GM23338 (cell line): Measurements from ENCODE around the gene MTX2. TPM values are rescaled to one million over a fixed set of nuclear protein-coding genes. Genes with fewer than 3 reads are reported as not detected.

Experiments used
- ATAC-seq: fragments of 200-7000 bp; cut with Tn5 transposase; 3 replicates; pipeline ENCODE4 v1.9.1; 2020
- DNase-seq: peaks from one replicate; pipeline ENCODE4 v3.0.0-alpha.2; 2015; ENCODE audit warnings: low spot score
- H2AFZ ChIP-seq: fragments of 200-600 bp; sonication (generic); 2 replicates; pipeline ENCODE4 v1.8.0; 2016; ENCODE audit warnings: antibody characterized with exemption, mild to moderate bottlenecking, moderate library complexity
- H3F3A ChIP-seq: fragments of 200-600 bp; sonication (generic); replicated peaks from 2 replicates; pipeline ENCODE4 v1.8.0; 2017; ENCODE audit warnings: antibody characterized with exemption, mixed run types, low read depth
- H3K27ac ChIP-seq: fragments of 200-600 bp; sonication (generic); 2 replicates; pipeline ENCODE4 v1.6.1; 2016; ENCODE audit warnings: low read depth
- H3K27me3 ChIP-seq: fragments of 200-600 bp; sonication (generic); 2 replicates; pipeline ENCODE4 v1.8.0; 2016; ENCODE audit warnings: mild to moderate bottlenecking, mixed run types, moderate library complexity; ENCODE audit not compliant: insufficient read depth
- H3K36me3 ChIP-seq: fragments of 200-600 bp; sonication (generic); 2 replicates; pipeline ENCODE4 v1.8.0; 2016; ENCODE audit warnings: mild to moderate bottlenecking; ENCODE audit not compliant: insufficient read depth
- H3K4me1 ChIP-seq: fragments of 200-600 bp; sonication (generic); 2 replicates; pipeline ENCODE4 v1.8.0; 2016; ENCODE audit warnings: mild to moderate bottlenecking, moderate library complexity; ENCODE audit not compliant: insufficient read depth
- H3K4me2 ChIP-seq: fragments of 200-600 bp; sonication (generic); 2 replicates; pipeline ENCODE4 v1.7.1; 2017; ENCODE audit warnings: mixed run types
- H3K4me3 ChIP-seq: fragments of 200-600 bp; sonication (generic); 2 replicates; pipeline ENCODE4 v1.6.1; 2016; ENCODE audit warnings: mixed run types
- H3K79me2 ChIP-seq: fragments of 200-600 bp; sonication (generic); replicated peaks from 2 replicates; pipeline ENCODE4 v1.8.0; 2017; ENCODE audit warnings: mild to moderate bottlenecking; ENCODE audit not compliant: insufficient read depth
- H3K9me2 ChIP-seq: fragments of 200-600 bp; sonication (generic); 2 replicates; pipeline ENCODE4 v1.8.0; 2017; ENCODE audit not compliant: insufficient read depth
- H4K20me1 ChIP-seq: fragments of 200-600 bp; sonication (generic); replicated peaks from 2 replicates; pipeline ENCODE4 v1.8.0; 2017; ENCODE audit warnings: mild to moderate bottlenecking; ENCODE audit not compliant: insufficient read depth
- H3K27ac Mint-ChIP-seq: 2 replicates; pipeline ENCODE4 v1.8.0; 2020; ENCODE audit warnings: inconsistent platforms, mild to moderate bottlenecking, moderate library complexity, mixed read lengths
- H3K27me3 Mint-ChIP-seq: 3 replicates; pipeline ENCODE4 v1.8.0; 2022; ENCODE audit warnings: low read depth, mild to moderate bottlenecking, moderate library complexity, mixed read lengths, inconsistent platforms; ENCODE audit not compliant: insufficient read depth, poor library complexity
- H3K36me3 Mint-ChIP-seq: 3 replicates; pipeline ENCODE4 v1.8.0; 2021; ENCODE audit warnings: low read depth, mild to moderate bottlenecking, inconsistent platforms, moderate library complexity, mixed read lengths
- H3K4me1 Mint-ChIP-seq: 3 replicates; pipeline ENCODE4 v1.8.0; 2020; ENCODE audit warnings: mild to moderate bottlenecking, inconsistent platforms, mixed read lengths
- H3K4me3 Mint-ChIP-seq: 3 replicates; pipeline ENCODE4 v1.8.0; 2021; ENCODE audit warnings: moderate library complexity, mild to moderate bottlenecking, inconsistent platforms, mixed read lengths
- H3K9me3 Mint-ChIP-seq: 3 replicates; pipeline ENCODE4 v1.8.0; 2020; ENCODE audit warnings: moderate library complexity, mild to moderate bottlenecking, inconsistent platforms, mixed read lengths
- CREB1 ChIP-seq: fragments of 250-450 bp; sonication (Bioruptor Pico); IDR thresholded peaks from 2 replicates; pipeline ENCODE4 v1.5.0; 2020; ENCODE audit warnings: low read depth, mild to moderate bottlenecking, moderate library complexity
- CTCF ChIP-seq, 2 experiments: fragments of 200-600 bp in 1 of 2; sonication (generic) in 1 of 2; conservative IDR thresholded peaks; 2 replicates each; pipeline versions ENCODE4 v1.5.1 to v1.6.1; 2016 to 2017; ENCODE audit warnings: antibody characterized with exemption in 2 of 2, low read depth in 2 of 2, mild to moderate bottlenecking in 2 of 2, moderate library complexity in 1 of 2
- ETS1 ChIP-seq: IDR thresholded peaks from 2 replicates; pipeline ENCODE4 v1.6.1; 2016; ENCODE audit warnings: antibody characterized with exemption
- EZH2 ChIP-seq: fragments of 200-600 bp; sonication (generic); IDR thresholded peaks from one replicate; pipeline ENCODE4 v1.8.0; 2017; ENCODE audit warnings: antibody characterized with exemption, mild to moderate bottlenecking, low read depth; ENCODE audit not compliant: unreplicated experiment
- NANOG ChIP-seq: IDR thresholded peaks from 2 replicates; pipeline ENCODE4 v1.6.1; 2016; ENCODE audit warnings: antibody characterized with exemption, borderline replicate concordance
- POLR2AphosphoS5 ChIP-seq: IDR thresholded peaks from 2 replicates; pipeline ENCODE4 v1.6.1; 2016; ENCODE audit warnings: antibody characterized with exemption, low read depth
- ZNF114 ChIP-seq: fragments of 250-450 bp; sonication (Bioruptor Pico); IDR thresholded peaks from 2 replicates; pipeline ENCODE4 v1.5.0; 2020; ENCODE audit warnings: mild to moderate bottlenecking, moderate library complexity
- ZNF331 ChIP-seq: fragments of 250-450 bp; sonication (Bioruptor Pico); IDR thresholded peaks from 2 replicates; pipeline ENCODE4 v1.5.0; 2020; ENCODE audit warnings: low read depth, mild to moderate bottlenecking, moderate library complexity
- polyA plus RNA-seq: library from polyadenylated mRNA; unstranded; fragments of >200 nt; fragmentation: Nextera tagmentation; extraction: Ambion mirVana; gene quantifications from 2 replicates; pipeline ENCODE4 v1.2.1, GENCODE V29; 2016
- total RNA-seq: library from RNA; depleted of rRNA; stranded (reverse); fragments of >200 nt; shearing (Covaris generic); gene quantifications from 2 replicates; pipeline ENCODE4 v1.2.3, GENCODE V29; 2014
- TF ChIP-seq, protein P1 (sequence below): fragments of 250-450 bp; sonication (Bioruptor Pico); IDR thresholded peaks from 2 replicates; pipeline ENCODE4 v1.5.0; 2020; ENCODE audit warnings: mild to moderate bottlenecking, moderate library complexity

Gene MTX2
- total and polyA plus RNA-seq, 2 experiments from 2014 or later = 37.5 to 81.7 TPM

GRCh38 chr2:176227874-176228273 lies 41.4 kb upstream of the MTX2 start:
- TF ChIP-seq NANOG = no peak
- TF ChIP-seq CTCF (conservative IDR thresholded peaks at IDR 0.05; ENCODE audit: low read depth in 2 of 2) = no peak
- no peak for TF ChIP-seq CREB1 (CRISPR knock-in tag)
- TF ChIP-seq POLR2AphosphoS5 = no peak
- no peak for TF ChIP-seq EZH2
- no peak for TF ChIP-seq ZNF114 (CRISPR knock-in tag)
- TF ChIP-seq ETS1 = no peak
- TF ChIP-seq ZNF331 (CRISPR knock-in tag) = no peak
- H3K9me2 ChIP-seq = no peaks in the 10 kb centered on the region
- Mint-ChIP-seq H3K4me3 (no peak overlapping the region), H3K9me3 (no peaks in the 10 kb centered on the region), H3K27ac (no peak overlapping the region), H3K36me3 (no peaks in the 10 kb centered on the region), H3K4me1 (no peaks in the 10 kb centered on the region), H3K27me3 (peaks cover 2% of the 10 kb centered on the region)
- H3K4me2 ChIP-seq = no peak overlapping the region
- no peak overlapping the region for H3K4me3 ChIP-seq
- H3F3A ChIP-seq = no peaks in the 10 kb centered on the region
- H3K27ac ChIP-seq = no peak overlapping the region
- no peaks in the 10 kb centered on the region for H3K4me1 ChIP-seq
- no peaks in the 10 kb centered on the region for H3K27me3 ChIP-seq
- no peaks in the 10 kb centered on the region; the same call in 1 of the 2 replicates for H4K20me1 ChIP-seq
- no peaks in the 10 kb centered on the region for H3K36me3 ChIP-seq
- no peak for DNase-seq
- H3K79me2 ChIP-seq = no peaks in the 10 kb centered on the region
- no peak for ATAC-seq
- H2AFZ ChIP-seq = no peak overlapping the region

DNA sequence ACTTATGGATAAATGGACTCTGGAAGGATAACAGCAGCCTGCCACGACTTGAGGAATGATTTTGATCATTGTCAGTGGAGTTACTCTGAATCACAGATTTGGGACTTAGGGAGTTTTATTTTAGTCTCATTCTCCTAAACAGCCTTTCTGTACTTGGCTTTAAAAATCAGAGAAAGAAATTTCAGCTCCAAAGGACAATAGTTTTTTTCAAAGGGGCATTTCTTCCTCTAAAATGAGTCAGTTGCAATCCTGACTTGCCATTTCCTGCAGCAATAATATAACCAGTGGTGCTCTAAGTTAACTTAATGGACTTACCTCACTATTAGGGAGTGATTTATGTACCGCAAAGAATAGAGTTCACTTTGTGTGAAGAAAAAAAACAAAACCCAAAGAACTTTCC lies 35.1 kb upstream of the MTX2 start:
- Histone ChIP-seq H3K27me3 (no peaks in the 10 kb centered on the region), H3K79me2 (no peaks in the 10 kb centered on the region), H4K20me1 (no peaks in the 10 kb centered on the region; the same call in 1 of the 2 replicates), H3F3A (no peaks in the 10 kb centered on the region), H3K4me2 (no peak overlapping the region), H3K4me1 (no peaks in the 10 kb centered on the region), H2AFZ (no peak overlapping the region), H3K4me3 (no peak overlapping the region), H3K36me3 (no peaks in the 10 kb centered on the region), H3K9me2 (no peaks in the 10 kb centered on the region), H3K27ac (no peak overlapping the region)
- Mint-ChIP-seq H3K4me3 (no peak overlapping the region), H3K9me3 (no peaks in the 10 kb centered on the region), H3K4me1 (no peaks in the 10 kb centered on the region), H3K27ac (no peak overlapping the region), H3K27me3 (no peaks in the 10 kb centered on the region), H3K36me3 (no peaks in the 10 kb centered on the region)
- ATAC-seq (no peak), DNase-seq (no peak)
- no peak for TF ChIP-seq EZH2
- TF ChIP-seq ETS1 = no peak
- TF ChIP-seq, protein P1, sequence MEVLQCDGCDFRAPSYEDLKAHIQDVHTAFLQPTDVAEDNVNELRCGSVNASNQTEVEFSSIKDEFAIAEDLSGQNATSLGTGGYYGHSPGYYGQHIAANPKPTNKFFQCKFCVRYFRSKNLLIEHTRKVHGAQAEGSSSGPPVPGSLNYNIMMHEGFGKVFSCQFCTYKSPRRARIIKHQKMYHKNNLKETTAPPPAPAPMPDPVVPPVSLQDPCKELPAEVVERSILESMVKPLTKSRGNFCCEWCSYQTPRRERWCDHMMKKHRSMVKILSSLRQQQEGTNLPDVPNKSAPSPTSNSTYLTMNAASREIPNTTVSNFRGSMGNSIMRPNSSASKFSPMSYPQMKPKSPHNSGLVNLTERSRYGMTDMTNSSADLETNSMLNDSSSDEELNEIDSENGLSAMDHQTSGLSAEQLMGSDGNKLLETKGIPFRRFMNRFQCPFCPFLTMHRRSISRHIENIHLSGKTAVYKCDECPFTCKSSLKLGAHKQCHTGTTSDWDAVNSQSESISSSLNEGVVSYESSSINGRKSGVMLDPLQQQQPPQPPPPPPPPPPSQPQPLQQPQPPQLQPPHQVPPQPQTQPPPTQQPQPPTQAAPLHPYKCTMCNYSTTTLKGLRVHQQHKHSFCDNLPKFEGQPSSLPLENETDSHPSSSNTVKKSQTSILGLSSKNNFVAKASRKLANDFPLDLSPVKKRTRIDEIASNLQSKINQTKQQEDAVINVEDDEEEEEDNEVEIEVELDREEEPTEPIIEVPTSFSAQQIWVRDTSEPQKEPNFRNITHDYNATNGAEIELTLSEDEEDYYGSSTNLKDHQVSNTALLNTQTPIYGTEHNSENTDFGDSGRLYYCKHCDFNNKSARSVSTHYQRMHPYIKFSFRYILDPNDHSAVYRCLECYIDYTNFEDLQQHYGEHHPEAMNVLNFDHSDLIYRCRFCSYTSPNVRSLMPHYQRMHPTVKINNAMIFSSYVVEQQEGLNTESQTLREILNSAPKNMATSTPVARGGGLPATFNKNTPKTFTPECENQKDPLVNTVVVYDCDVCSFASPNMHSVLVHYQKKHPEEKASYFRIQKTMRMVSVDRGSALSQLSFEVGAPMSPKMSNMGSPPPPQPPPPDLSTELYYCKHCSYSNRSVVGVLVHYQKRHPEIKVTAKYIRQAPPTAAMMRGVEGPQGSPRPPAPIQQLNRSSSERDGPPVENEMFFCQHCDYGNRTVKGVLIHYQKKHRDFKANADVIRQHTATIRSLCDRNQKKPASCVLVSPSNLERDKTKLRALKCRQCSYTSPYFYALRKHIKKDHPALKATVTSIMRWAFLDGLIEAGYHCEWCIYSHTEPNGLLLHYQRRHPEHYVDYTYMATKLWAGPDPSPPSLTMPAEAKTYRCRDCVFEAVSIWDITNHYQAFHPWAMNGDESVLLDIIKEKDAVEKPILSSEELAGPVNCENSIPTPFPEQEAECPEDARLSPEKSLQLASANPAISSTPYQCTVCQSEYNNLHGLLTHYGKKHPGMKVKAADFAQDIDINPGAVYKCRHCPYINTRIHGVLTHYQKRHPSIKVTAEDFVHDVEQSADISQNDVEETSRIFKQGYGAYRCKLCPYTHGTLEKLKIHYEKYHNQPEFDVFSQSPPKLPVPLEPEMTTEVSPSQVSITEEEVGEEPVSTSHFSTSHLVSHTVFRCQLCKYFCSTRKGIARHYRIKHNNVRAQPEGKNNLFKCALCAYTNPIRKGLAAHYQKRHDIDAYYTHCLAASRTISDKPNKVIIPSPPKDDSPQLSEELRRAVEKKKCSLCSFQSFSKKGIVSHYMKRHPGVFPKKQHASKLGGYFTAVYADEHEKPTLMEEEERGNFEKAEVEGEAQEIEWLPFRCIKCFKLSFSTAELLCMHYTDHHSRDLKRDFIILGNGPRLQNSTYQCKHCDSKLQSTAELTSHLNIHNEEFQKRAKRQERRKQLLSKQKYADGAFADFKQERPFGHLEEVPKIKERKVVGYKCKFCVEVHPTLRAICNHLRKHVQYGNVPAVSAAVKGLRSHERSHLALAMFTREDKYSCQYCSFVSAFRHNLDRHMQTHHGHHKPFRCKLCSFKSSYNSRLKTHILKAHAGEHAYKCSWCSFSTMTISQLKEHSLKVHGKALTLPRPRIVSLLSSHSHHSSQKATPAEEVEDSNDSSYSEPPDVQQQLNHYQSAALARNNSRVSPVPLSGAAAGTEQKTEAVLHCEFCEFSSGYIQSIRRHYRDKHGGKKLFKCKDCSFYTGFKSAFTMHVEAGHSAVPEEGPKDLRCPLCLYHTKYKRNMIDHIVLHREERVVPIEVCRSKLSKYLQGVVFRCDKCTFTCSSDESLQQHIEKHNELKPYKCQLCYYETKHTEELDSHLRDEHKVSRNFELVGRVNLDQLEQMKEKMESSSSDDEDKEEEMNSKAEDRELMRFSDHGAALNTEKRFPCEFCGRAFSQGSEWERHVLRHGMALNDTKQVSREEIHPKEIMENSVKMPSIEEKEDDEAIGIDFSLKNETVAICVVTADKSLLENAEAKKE = no peak
